Uterus (tissue), 4 donors: Measurements from ENCODE around the gene INAVA. TPM values are rescaled to one million over a fixed set of nuclear protein-coding genes. Genes with fewer than 3 reads are reported as not detected.
"Not testable (repeated sequence)": the region's sequence is repeated elsewhere in the genome, so short reads cannot be mapped to it uniquely, and the experiment has no call there.

ENCODE experiments used
- DNase-seq, 2 donors: peaks; one replicate each; pipeline ENCODE4 v3.0.0-alpha.2; 2019 to 2020
- H3K27ac ChIP-seq, 2 donors: fragments of 200-600 bp; sonication (generic); 1 replicate in 1 of 2; 2 replicates in 1 of 2; pipeline ENCODE4 v1.5.1; 2016 to 2018
- H3K27me3 ChIP-seq, 2 donors: fragments of 200-600 bp; sonication (generic); one replicate each; pipeline ENCODE4 v1.5.1; 2018 to 2019; ENCODE audit warnings: control low read depth in 1 of 2
- H3K36me3 ChIP-seq, 2 donors: fragments of 200-600 bp; sonication (generic); one replicate each; pipeline ENCODE4 v1.5.1; 2019; ENCODE audit warnings: control low read depth in 1 of 2
- H3K4me1 ChIP-seq, 2 donors: fragments of 200-600 bp; sonication (generic); one replicate each; pipeline ENCODE4 v1.5.1; 2018 to 2019; ENCODE audit warnings: control low read depth in 1 of 2
- H3K4me3 ChIP-seq, 2 donors: fragments of 200-600 bp; sonication (generic); 1 replicate in 1 of 2; 2 replicates in 1 of 2; pipeline ENCODE4 v1.5.1; 2018 to 2019; ENCODE audit warnings: mild to moderate bottlenecking in 1 of 2
- H3K9me3 ChIP-seq, 2 donors: fragments of 200-600 bp; sonication (generic); one replicate each; pipeline ENCODE4 v1.5.1; 2019; ENCODE audit warnings: control low read depth in 1 of 2
- POLR2A ChIP-seq, 2 donors: fragments of 450-650 bp; IDR thresholded peaks; one replicate each; pipeline ENCODE4 v1.6.1; 2016; ENCODE audit warnings: antibody characterized with exemption in 2 of 2, mild to moderate bottlenecking in 1 of 2, moderate library complexity in 1 of 2
- intact Hi-C: fragments of 100-400 bp; cut with DNase I; formaldehyde crosslinking; loops from one replicate; pipeline ENCODE4 v1.15.1; 2023; ENCODE audit warnings: low total_unique reads
- total RNA-seq, 4 donors: library from RNA; depleted of rRNA in 3 of 4; stranded (reverse); fragments of >200 nt in 3 of 4; gene quantifications; one replicate each; pipeline versions ENCODE4 v1.1.0 to v1.2.4, GENCODE V29; 2014 to 2023
- TF ChIP-seq, protein P1 (sequence below), 4 experiments: fragments of 200-600 bp in 2 of 4; fragments of 450-650 bp in 2 of 4; sonication (generic) in 2 of 4; IDR thresholded peaks; one replicate each; pipeline ENCODE4 v1.5.1; 2016 to 2019; ENCODE audit warnings: antibody characterized with exemption in 4 of 4, mild to moderate bottlenecking in 2 of 4, moderate library complexity in 1 of 4
- donor health status: DM: yes; HTN: yes; CAD: no.

The INAVA gene
- total RNA-seq, 4 donors from 2014 or later = 0.59 to 8.5 (median 1.5) TPM; not detected in 1

DNA sequence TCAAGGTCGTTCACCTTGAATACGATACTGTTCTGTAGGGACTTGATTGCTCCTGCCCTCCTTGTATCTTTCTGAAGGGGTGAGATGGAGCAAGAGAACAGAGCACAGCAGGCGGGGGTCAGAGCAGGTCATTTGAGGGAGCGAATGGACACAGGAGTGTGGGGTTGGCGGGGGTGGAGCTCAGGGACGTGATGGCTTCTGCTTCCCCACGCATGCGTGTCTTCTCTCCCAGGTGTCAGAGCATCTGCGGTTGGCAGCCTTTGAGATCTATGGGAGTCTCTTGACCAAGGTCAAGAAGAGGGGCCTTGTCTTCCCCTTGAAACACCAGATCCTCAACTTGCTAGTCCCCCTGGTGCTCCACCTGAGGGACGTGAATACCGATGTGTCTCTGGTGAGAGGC, 63.9 kb downstream of the INAVA start:
- no peak for DNase-seq
- no peak overlapping the region for H3K4me3 ChIP-seq
- H3K36me3 ChIP-seq = no peaks in the 10 kb centered on the region
- TF ChIP-seq, protein P1, sequence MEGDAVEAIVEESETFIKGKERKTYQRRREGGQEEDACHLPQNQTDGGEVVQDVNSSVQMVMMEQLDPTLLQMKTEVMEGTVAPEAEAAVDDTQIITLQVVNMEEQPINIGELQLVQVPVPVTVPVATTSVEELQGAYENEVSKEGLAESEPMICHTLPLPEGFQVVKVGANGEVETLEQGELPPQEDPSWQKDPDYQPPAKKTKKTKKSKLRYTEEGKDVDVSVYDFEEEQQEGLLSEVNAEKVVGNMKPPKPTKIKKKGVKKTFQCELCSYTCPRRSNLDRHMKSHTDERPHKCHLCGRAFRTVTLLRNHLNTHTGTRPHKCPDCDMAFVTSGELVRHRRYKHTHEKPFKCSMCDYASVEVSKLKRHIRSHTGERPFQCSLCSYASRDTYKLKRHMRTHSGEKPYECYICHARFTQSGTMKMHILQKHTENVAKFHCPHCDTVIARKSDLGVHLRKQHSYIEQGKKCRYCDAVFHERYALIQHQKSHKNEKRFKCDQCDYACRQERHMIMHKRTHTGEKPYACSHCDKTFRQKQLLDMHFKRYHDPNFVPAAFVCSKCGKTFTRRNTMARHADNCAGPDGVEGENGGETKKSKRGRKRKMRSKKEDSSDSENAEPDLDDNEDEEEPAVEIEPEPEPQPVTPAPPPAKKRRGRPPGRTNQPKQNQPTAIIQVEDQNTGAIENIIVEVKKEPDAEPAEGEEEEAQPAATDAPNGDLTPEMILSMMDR (IDR thresholded peaks at IDR 0.05) = no peak
- no peak for TF ChIP-seq POLR2A (IDR thresholded peaks at IDR 0.05)
- H3K27me3 ChIP-seq = no peaks in the 10 kb centered on the region
- no peaks in the 10 kb centered on the region for H3K9me3 ChIP-seq
- H3K27ac ChIP-seq = no peak overlapping the region
- H3K4me1 ChIP-seq = no peaks in the 10 kb centered on the region
- intact Hi-C loops = no loop called here

DNA sequence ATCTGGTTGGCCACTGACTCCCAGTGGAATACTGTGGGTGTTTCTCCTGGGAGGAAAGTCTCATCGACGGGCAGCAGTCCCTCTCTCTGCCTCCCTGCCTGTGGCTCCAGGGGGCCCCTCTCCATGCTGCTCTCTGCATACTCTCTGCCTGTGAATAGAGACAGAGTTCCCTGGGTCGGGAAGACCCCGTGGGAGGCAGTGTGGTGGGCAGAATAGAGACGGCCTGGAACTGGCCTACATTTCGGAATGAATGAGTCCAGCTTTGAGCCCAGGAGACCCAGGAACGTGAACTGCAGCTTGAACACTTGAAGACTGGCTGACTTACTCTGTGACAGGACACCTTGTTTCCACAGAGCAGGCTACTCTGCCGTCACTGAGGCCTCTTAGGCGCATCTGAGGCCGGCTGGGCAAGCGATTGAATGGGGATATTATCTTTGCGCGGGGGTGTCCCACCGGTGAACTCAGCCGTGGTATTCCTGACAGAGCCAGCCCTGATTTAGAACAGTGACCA, 64.8 kb downstream of the INAVA start:
- Histone ChIP-seq H3K9me3 (no peaks in the 10 kb centered on the region), H3K27ac (no peak overlapping the region), H3K27me3 (no peaks in the 10 kb centered on the region), H3K36me3 (no peaks in the 10 kb centered on the region), H3K4me1 (no peaks in the 10 kb centered on the region), H3K4me3 (no peak overlapping the region)
- DNase-seq = no peak
- intact Hi-C loops = no loop called here
- no peak for TF ChIP-seq POLR2A (IDR thresholded peaks at IDR 0.05)

DNA sequence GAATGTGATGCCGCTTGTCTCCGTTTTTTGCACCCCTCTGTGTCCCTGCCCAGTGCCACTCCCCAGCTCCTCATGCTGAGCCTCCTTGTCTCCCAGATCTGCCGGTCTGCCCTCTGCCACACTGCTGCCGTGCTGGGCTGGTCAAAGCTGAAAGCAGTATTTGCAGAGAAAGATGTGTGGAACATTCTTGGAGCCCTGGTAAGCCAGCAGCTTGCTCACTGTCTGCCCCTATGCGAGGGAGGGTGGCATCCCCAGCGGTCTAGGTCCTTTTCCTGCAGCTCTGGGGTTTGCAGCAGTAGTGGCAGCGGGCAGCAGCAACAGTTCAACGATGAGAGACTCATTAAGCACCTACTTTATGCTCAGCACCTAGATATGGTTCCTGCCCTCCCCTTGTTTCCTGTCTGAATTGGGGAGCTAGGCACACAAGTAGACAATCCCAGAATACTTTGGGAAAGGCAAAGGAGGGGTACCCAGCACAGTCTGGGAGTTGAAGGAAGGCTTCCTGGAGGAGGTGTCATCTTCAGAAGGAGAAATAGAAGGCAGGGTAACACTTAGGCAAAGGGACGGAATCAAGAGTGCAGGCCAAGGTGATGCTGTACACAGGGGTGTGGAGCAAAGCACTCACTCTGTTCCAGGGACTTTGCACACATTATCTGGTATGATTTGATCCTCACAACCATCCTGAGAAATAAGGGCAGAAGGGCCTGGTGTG, 65.7 kb downstream of the INAVA start:
- H3K27me3 ChIP-seq = no peaks in the 10 kb centered on the region
- no peak for DNase-seq
- no peak overlapping the region for H3K4me3 ChIP-seq
- no peaks in the 10 kb centered on the region for H3K4me1 ChIP-seq
- H3K36me3 ChIP-seq = no peaks in the 10 kb centered on the region
- intact Hi-C loops = no loop called here
- no peak overlapping the region for H3K27ac ChIP-seq
- no peaks in the 10 kb centered on the region for H3K9me3 ChIP-seq
- TF ChIP-seq, protein P1 (IDR thresholded peaks at IDR 0.05) = no peak
- TF ChIP-seq POLR2A (IDR thresholded peaks at IDR 0.05) = no peak

DNA sequence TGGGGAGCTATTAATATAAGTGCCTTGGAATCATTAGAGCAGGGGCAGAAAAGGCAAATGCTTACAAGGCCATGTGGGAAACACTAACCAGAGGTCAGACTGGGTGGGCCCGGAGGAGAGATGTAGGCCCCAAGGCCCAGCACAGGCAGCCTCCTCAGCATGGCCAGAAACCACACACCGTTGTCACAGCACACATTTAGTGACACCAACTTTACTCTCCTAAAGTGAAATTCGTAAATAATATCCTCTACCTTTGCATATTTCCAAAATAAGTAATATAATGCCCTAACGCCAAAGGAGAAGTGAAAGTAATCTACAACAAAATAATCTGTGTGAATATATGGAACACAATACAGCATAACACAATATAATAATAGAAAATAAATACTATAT, 66.2 kb downstream of the INAVA start:
- Histone ChIP-seq H3K4me3 (no peak overlapping the region), H3K4me1 (no peaks in the 10 kb centered on the region), H3K27ac (no peak overlapping the region), H3K36me3 (no peaks in the 10 kb centered on the region), H3K9me3 (no peaks in the 10 kb centered on the region), H3K27me3 (no peaks in the 10 kb centered on the region)
- intact Hi-C loops = no loop called here
- no peak for TF ChIP-seq POLR2A (IDR thresholded peaks at IDR 0.05)
- TF ChIP-seq, protein P1 (IDR thresholded peaks at IDR 0.05) = no peak
- no peak for DNase-seq

DNA sequence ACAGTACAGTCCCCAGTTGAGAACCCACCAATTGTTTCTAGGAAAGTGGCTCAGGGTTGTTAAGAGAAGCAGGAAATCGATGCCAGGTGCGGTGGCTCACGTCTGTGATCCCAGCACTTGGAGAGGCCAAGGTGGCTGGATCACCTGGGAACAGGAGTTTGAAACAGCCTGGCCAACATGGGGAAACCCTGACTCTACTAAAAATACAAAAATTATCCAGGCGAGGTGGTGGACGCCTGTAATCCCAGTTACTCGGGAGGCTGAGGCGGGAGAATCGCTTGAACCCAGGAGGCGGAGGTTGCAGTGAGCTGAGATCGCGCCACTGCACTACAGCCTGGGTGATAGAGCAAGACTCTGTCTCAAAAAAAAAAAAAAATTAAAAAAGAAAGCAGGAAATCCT, 67.5 kb downstream of the INAVA start:
- H3K27ac ChIP-seq, H3K9me3 ChIP-seq, H3K4me1 ChIP-seq, H3K4me3 ChIP-seq, DNase-seq, H3K36me3 ChIP-seq, H3K27me3 ChIP-seq, intact Hi-C loops: not testable (repeated sequence)

DNA sequence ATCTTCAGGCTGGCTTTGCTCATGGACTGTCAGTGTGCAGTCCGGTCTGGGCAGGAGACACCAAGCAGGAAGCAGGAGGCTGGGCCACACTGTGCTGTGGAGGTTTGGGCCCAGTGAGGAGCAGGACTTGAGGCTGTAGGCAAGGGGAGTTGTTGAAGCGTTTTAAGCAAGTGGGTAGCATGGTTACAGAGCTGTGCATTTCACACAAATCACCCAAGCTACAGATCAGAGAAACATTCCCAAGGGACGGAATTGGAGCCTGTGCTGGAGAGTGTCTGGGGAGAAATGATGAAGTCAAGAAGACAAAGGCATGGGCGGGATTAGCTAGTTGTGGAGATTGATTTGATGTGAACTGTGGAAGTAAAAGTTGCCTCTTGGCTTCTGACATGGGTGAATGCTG, 67.9 kb downstream of the INAVA start:
- TF ChIP-seq, protein P1 (IDR thresholded peaks at IDR 0.05) = no peak
- no peak for TF ChIP-seq POLR2A (IDR thresholded peaks at IDR 0.05)
- Histone ChIP-seq H3K9me3 (no peaks in the 10 kb centered on the region), H3K36me3 (no peaks in the 10 kb centered on the region), H3K4me1 (no peaks in the 10 kb centered on the region), H3K27me3 (no peaks in the 10 kb centered on the region), H3K4me3 (no peak overlapping the region), H3K27ac (no peak overlapping the region)
- DNase-seq = no peak
- intact Hi-C loops = no loop called here
